CD4-positive, alpha-beta T cell treated with Interleukin-15 for 4 hours (primary cell): ENCODE data around the gene PRND.
"Not testable (repeated sequence)": the region's sequence is repeated elsewhere in the genome, so short reads cannot be mapped to it uniquely, and the experiment has no call there.

Source experiments
- DNase-seq: peaks from one replicate; pipeline ENCODE4 v3.0.0-alpha.2; 2020; ENCODE audit warnings: low spot score

PRND gene

GRCh38 chr20:4708856-4709255, 12.9 kb upstream of the PRND start:
- no peak for DNase-seq

GRCh38 chr20:4709261-4710105, 12.2 kb upstream of the PRND start:
- no peak for DNase-seq

GRCh38 chr20:4710106-4710475, 11.6 kb upstream of the PRND start:
- no peak for DNase-seq

GRCh38 chr20:4711511-4711910, 10.2 kb upstream of the PRND start:
- no peak for DNase-seq

- no peak for DNase-seq
Observed at GRCh38 chr20:4713401-4713800, 8.3 kb upstream of the PRND start.

- no peak for DNase-seq
Observed at GRCh38 chr20:4714818-4715217, 6.9 kb upstream of the PRND start.

- DNase-seq = no peak
Observed at GRCh38 chr20:4717816-4718570, 3.7 kb upstream of the PRND start.

GRCh38 chr20:4719190-4719589, 2.5 kb upstream of the PRND start:
- no peak for DNase-seq

GRCh38 chr20:4720041-4720976, 1.4 kb upstream of the PRND start:
- peak; percentile 77 for DNase-seq

- DNase-seq = no peak
Observed at GRCh38 chr20:4720977-4721349, 746 bp upstream of the PRND start.

GRCh38 chr20:4722571-4722970, 862 bp downstream of the PRND start:
- DNase-seq = no peak

GRCh38 chr20:4722993-4723392, 1.3 kb downstream of the PRND start:
- no peak for DNase-seq

GRCh38 chr20:4723553-4723952, 1.8 kb downstream of the PRND start:
- DNase-seq = not testable (repeated sequence)

- no peak for DNase-seq
Observed at GRCh38 chr20:4724459-4725262, 3.0 kb downstream of the PRND start.

GRCh38 chr20:4725263-4725550, 3.5 kb downstream of the PRND start:
- DNase-seq = no peak

- peak; percentile 41 for DNase-seq
Observed at GRCh38 chr20:4726710-4727397, 5.1 kb downstream of the PRND start.

- DNase-seq = no peak
Observed at GRCh38 chr20:4728120-4728760, 6.5 kb downstream of the PRND start.

- DNase-seq = no peak
Observed at GRCh38 chr20:4729265-4729664, 7.6 kb downstream of the PRND start.

- DNase-seq = no peak
Observed at GRCh38 chr20:4730780-4731179, 9.1 kb downstream of the PRND start.

- DNase-seq = no peak
Observed at GRCh38 chr20:4736875-4737274, 15.2 kb downstream of the PRND start.
